NCI-H526 treated with DMSO at 0.1 percent for 48 hours (cell line): ENCODE results near the gene ERG.

Experiments
- DNase-seq: peaks from one replicate; lab custom pipeline; 2025; lab: John Stamatoyannopoulos, UW

Gene ERG

GRCh38 chr21:38356883-38357625, 141.2 kb downstream of the ERG start:
- no peak for DNase-seq

GRCh38 chr21:38355992-38356781, 142.1 kb downstream of the ERG start:
- peak; percentile 40 for DNase-seq

- DNase-seq: no peak
Measured at GRCh38 chr21:38355353-38355752, 142.9 kb downstream of the ERG start.

GRCh38 chr21:38354746-38355145, 143.5 kb downstream of the ERG start:
- DNase-seq: no peak

DNA sequence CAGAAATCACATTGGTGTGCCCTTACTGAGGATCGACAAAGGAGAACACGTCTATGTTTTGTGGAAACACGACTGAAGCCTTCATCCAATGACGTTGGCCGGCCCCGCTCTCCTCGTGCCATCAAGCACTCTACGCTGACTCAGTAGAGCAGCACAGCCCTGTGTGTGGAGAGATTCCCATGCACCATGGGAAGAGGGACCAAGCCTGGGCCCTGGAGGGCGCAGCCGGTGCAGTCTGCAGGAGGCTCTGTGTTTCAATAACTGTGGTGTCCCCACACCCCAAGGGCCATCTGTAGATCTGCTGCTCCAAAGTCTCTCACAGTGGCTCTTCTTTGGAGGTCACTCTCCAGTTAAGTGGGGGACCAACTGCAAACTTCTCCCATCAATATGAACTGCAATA, 144.0 kb downstream of the ERG start:
- DNase-seq: no peak

GRCh38 chr21:38352536-38353219, 145.6 kb downstream of the ERG start:
- DNase-seq: peak; percentile 14

GRCh38 chr21:38351961-38352521, 146.2 kb downstream of the ERG start:
- peak; percentile 6 for DNase-seq

DNA sequence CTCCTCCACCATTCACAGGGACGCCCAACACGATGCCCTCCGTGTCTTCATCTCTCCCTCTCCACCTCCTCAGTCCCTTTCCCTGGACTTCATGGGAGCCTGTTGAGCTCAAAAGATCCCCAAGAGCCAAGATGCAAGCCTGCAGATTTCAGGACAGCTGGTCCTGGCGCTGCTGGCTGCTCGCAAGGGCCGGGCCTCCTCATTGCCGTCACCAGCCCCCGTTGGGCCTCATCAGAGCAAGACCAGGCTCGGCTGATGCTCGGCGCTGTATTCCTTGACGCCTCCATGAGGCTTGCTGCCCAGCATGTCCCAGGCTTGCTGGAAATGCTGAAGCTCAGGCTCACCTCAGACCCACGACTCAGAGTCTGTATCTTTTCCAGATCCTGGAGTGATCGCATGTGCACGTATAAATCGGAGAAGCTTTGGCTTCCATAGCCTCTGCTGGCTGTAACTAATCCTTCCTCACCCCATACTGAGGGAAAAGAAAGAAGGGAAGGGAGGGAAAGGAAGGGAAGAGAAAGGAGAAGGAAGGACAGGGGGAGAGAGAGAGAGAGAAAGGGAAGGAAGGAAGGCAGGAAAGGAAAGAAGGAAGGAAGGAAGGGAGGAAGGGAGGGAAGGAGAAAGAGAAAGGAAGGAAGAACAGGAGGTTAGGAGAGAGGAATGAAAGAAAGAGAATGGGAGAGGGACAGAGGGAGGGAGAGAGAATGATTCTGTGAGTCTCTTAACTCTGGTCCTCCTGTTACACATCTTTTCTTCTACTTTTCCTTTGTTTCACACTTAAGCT, 146.9 kb downstream of the ERG start:
- no peak for DNase-seq

DNA sequence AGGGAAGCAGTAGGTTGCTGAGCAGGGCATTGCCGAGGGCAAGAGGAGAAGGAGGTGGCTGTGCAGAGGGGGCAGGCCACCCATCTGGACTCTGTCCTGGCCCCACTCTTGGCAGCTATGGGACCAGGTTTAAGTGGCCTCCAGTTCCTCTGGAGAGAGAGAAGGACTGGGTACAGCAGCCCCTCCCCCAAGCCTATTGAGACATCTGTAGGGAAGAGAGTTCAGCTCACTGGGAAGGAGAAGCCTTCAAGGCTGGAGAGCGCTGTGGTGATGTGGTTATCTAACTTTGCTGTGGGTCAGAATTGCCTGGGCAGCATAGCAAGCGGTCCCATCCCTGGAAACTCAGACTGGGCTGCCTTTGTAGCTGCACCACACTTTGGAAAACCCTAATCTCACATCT, 147.6 kb downstream of the ERG start:
- DNase-seq: no peak

GRCh38 chr21:38349977-38350376, 148.3 kb downstream of the ERG start:
- DNase-seq: no peak

DNA sequence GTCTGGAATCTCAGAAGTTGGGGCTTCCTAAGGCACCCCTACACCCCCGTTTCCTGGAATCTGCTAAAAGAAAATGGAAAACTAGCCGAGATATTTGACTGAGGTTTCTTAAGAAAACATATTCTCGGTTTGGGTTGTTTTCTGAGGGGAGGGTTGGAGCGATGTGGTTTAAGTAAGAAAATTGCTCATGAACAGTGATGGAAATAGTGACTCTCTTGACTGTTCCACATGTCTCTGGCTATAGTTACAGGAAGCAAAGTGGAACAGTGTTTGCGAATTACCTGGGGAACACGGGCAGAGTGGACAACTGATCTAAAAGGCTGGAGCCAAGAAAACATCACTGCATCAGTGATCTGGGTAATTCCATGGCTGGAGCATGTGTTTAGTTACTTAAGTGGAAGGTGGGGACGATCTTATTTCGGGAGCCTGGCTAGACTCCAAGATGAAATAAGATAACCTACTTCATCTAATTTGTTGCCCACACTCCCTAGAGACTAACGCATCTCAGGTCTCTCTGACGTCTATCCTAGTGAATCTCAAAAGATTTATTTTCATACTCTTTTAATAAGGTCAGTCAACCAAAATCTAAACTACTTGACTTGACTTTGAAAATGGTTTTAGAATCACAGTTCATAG, 149.0 kb downstream of the ERG start:
- DNase-seq: no peak

GRCh38 chr21:38346286-38346685, 152.0 kb downstream of the ERG start:
- DNase-seq: no peak

DNA sequence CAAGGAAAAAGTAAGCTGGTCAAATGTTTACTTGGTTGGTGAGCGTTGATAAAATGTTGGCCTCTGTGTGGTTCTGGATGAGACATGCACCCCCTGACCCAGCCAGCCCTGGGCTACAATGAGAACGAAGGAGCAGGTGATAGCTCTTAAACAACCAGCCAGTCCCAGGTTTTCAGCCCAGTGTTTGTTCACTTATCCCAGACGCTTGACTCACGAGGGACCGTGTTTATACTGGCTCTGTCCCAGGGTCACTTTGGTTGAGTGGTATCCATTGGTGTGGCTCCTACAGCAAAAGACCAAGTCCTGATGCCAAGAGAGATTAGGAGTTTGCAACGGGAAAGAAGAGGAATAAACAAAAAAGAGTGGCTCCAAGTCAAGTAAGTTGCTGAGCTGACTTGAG, 154.6 kb downstream of the ERG start:
- no peak for DNase-seq

- no peak for DNase-seq
Measured at GRCh38 chr21:38342739-38343138, 155.5 kb downstream of the ERG start.

DNA sequence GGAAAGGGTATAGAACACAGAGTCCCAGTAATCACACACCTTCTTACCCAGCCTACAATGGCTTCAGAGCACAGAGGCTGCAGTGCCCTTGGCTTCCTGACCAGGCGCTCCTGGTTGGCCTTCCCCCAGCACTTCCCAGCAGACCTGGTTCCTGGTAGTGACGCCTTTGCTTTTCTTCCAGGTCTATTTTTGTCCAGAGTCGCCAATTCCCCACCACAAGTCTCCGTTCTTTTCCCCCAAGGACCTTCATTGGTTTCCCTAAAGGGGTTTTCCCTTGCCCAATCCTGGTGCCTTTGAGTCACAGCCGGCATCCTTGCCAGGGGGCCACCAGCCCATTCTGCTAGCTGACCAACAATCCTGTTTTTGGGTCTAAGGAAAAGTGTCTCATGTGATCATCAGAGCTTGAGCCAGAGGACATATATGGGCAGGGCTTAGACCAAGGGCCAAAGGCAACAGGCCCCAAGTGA, 156.7 kb downstream of the ERG start:
- no peak for DNase-seq

DNA sequence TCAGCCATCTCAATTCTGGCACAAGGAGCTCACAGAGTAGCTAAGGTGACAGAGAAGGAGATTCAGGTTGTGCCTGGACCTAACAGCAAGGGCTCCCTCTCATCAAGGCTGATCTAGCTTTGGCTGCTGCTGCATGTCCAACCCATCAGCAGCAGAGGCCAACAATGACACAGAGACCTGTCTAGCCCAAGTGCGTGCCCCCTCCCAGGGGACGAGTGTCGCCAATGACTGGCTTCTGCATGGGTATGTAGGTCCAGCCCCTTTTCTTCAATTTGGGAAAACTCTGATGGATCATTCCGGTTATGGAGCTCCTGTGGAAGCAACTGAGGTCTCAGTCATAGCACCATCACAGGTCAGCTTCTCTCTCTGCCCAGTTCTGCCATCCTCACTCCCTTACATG, 158.1 kb downstream of the ERG start:
- DNase-seq: no peak

GRCh38 chr21:38337793-38338192, 160.5 kb downstream of the ERG start:
- no peak for DNase-seq

GRCh38 chr21:38334866-38335265, 163.4 kb downstream of the ERG start:
- no peak for DNase-seq

DNA sequence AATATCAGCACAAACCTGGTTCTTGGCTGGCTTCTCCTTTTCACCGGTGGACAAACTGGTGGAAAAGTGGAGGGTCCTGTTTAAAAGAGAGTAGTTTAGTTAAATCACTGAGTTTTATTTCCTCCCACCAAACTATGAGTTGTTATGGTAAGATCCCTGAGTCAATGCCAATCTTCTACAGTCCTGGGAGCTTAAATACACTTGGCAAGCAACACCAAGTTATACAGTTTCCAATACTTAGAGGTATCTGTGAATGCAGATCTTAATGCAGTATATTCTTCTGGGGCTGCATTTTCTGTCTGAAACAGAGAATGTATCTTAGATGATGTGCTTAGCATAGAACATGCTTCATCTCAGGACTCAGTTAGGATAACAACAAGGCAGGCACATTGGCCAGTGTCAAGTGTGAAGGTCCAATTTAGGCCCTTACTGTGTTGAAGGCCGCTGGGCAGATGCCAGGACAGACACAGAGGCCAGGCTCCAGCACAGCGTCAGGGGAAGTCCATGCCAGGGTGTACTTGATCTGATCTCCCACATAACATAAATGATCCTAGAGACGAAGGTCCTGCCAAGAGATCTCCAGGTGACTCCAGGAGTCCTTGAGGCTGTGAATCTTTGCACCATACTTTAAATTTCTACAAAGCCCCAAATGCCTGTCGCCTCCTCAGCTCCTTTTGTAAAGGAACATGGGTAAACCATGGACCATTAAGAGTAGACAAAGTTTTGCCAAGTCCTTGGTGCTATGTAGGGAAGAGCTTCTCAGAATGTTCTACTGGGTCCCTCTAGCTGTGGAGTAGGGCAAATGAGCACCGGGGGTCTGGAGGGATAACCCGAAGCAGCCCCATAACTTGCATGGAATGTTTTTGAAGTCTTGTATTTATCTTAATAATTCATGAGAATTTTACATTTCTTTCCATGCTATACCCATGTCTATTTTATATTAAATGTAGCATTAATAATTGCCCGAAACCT, 164.7 kb downstream of the ERG start:
- DNase-seq: no peak

DNA sequence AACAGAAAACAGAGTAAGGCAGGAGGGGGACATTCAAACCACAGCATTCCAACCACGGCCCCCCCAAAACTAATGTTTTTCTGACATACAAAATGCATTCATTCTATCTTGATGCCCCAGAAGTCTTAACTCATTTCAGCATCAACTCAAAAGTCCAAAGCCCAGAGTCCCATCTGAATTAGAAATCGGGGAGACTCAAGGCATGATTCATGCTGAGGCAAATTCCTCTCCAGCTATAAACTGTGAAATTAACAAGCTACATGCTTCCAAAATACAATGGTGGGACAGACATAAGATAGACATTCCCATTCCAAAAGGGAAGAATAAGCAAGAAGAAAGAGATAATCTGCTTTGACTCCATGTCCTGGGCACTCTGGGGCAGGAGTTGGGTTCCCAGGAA, 167.6 kb downstream of the ERG start:
- DNase-seq: no peak
